Transverse colon (tissue), 4 donors: ENCODE measurements around the gene DST. TPM values are rescaled to one million over a fixed set of nuclear protein-coding genes. Genes with fewer than 3 reads are reported as not detected.

ENCODE experiments used
- DNase-seq: peaks from one replicate; pipeline ENCODE4 v3.0.0-alpha.2; 2019
- H3K27ac ChIP-seq, 4 donors: fragments of 200-600 bp; sonication (generic); 2 replicates each; pipeline ENCODE4 v1.5.1; 2016 to 2018; ENCODE audit warnings: inconsistent platforms in 4 of 4
- H3K27me3 ChIP-seq: fragments of 200-600 bp; sonication (generic); 2 replicates; pipeline ENCODE4 v1.5.1; 2017; ENCODE audit warnings: inconsistent platforms
- H3K36me3 ChIP-seq, 4 donors: fragments of 200-600 bp; sonication (generic); 2 replicates each; pipeline ENCODE4 v1.5.1; 2017 to 2019; ENCODE audit warnings: inconsistent platforms in 4 of 4
- H3K4me1 ChIP-seq, 4 donors: fragments of 200-600 bp; sonication (generic); 2 replicates each; pipeline ENCODE4 v1.5.1; 2017 to 2020; ENCODE audit warnings: inconsistent platforms in 4 of 4
- H3K4me3 ChIP-seq, 4 donors: fragments of 200-600 bp; sonication (generic); 1 replicate in 1 of 4; 2 replicates in 3 of 4; pipeline versions ENCODE4 v1.5.1 to v1.6.1; 2017 to 2019; ENCODE audit warnings: inconsistent platforms in 4 of 4
- H3K9me3 ChIP-seq, 2 donors: fragments of 200-600 bp; sonication (generic); 2 replicates each; pipeline ENCODE4 v1.5.1; 2017 to 2019; ENCODE audit warnings: inconsistent platforms in 2 of 2
- EP300 ChIP-seq: sonication (generic); formaldehyde crosslinking; IDR thresholded peaks from one replicate; pipeline ENCODE4 v1.6.1; 2017; ENCODE audit warnings: antibody characterized with exemption, low read depth
- POLR2A ChIP-seq: fragments of 450-650 bp; IDR thresholded peaks from one replicate; pipeline ENCODE4 v1.6.1; 2016; ENCODE audit warnings: antibody characterized with exemption, mild to moderate bottlenecking, moderate library complexity
- POLR2AphosphoS5 ChIP-seq, 3 donors: sonication (generic); formaldehyde crosslinking; IDR thresholded peaks; one replicate each; pipeline ENCODE4 v1.6.1; 2016; ENCODE audit warnings: antibody characterized with exemption in 3 of 3
- WGBS, 2 donors: methylation state at CpG; one replicate each; pipeline ENCODE4 v1.1.5; 2018; ENCODE audit warnings: low coverage in 1 of 2; 5-methylcytosine and 5-hydroxymethylcytosine counted together
- in situ Hi-C, 4 donors: fragments of 200-750 bp; cut with MboI; loops; one replicate each; pipeline versions ENCODE4 v1.15.0 to v1.15.1; 2017; ENCODE audit warnings: low sequenced_read_pairs in 3 of 4, low pct_ligation_motif_present in 1 of 4, low pct_unique_long_range_greater_than_20kb in 1 of 4
- intact Hi-C: fragments of 100-400 bp; cut with DNase I; formaldehyde crosslinking; loops from one replicate; pipeline ENCODE4 v1.15.1; 2023; ENCODE audit warnings: low total_unique reads
- total RNA-seq, 4 donors: library from RNA; depleted of rRNA; stranded (reverse); fragments of >200 nt; gene quantifications; one replicate each; pipeline ENCODE4 v1.1.0, GENCODE V29; 2016
- TF ChIP-seq, protein P1 (sequence below), 5 experiments: fragments of 200-600 bp in 3 of 5; fragments of 450-650 bp in 2 of 5; sonication (generic) in 3 of 5; IDR thresholded peaks; 1 replicate in 2 of 5; 2 replicates in 3 of 5; pipeline ENCODE4 v1.5.1; 2016 to 2017; ENCODE audit warnings: antibody characterized with exemption in 5 of 5, inconsistent platforms in 3 of 5, mild to moderate bottlenecking in 2 of 5, moderate library complexity in 1 of 5

DST gene
- total RNA-seq, 4 donors from 2014 or later = 280 to 535 (median 428) TPM

DNA sequence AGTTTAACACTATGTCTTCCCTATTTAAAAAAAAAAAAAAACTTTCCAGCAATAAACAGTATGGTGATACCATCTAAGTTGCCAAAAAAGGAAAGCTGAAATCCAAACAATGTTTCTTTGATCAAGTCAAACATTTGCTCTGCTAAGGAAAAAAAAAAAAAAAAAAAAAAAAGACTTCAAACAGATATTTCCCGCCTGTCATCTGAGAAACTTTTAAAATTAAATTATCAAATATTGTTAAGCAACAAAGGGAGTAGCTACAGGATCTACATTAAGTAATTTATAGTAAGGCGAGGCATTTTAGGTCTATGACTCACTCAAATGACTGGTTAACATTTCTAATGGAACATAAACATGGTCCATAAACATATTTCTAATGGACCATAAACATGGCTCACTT, 121.2 kb downstream of the DST start:
- TF ChIP-seq, protein P1, sequence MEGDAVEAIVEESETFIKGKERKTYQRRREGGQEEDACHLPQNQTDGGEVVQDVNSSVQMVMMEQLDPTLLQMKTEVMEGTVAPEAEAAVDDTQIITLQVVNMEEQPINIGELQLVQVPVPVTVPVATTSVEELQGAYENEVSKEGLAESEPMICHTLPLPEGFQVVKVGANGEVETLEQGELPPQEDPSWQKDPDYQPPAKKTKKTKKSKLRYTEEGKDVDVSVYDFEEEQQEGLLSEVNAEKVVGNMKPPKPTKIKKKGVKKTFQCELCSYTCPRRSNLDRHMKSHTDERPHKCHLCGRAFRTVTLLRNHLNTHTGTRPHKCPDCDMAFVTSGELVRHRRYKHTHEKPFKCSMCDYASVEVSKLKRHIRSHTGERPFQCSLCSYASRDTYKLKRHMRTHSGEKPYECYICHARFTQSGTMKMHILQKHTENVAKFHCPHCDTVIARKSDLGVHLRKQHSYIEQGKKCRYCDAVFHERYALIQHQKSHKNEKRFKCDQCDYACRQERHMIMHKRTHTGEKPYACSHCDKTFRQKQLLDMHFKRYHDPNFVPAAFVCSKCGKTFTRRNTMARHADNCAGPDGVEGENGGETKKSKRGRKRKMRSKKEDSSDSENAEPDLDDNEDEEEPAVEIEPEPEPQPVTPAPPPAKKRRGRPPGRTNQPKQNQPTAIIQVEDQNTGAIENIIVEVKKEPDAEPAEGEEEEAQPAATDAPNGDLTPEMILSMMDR (IDR thresholded peaks at IDR 0.05) = no peak
- TF ChIP-seq POLR2A (no peak), EP300 (no peak), POLR2AphosphoS5 (IDR thresholded peaks at IDR 0.05) (no peak)
- H3K36me3 ChIP-seq = peaks cover 0 to 11% (median 1%) of the 10 kb centered on the region in 4 donors
- 62 to 77% methylated on average over 2 of the region's 2 CpGs for WGBS, 2 donors
- no peak overlapping the region for H3K4me3 ChIP-seq
- no peaks in the 10 kb centered on the region for H3K27me3 ChIP-seq
- no peak for DNase-seq
- H3K4me1 ChIP-seq = peaks cover 0 to 55% (median 19%) of the 10 kb centered on the region in 4 donors
- intact Hi-C loops = no loop called here
- in situ Hi-C loops = no loop called here
- H3K9me3 ChIP-seq = no peaks in the 10 kb centered on the region
- H3K27ac ChIP-seq = peak overlapping the region; percentile 64 to 72 (median 68)

DNA sequence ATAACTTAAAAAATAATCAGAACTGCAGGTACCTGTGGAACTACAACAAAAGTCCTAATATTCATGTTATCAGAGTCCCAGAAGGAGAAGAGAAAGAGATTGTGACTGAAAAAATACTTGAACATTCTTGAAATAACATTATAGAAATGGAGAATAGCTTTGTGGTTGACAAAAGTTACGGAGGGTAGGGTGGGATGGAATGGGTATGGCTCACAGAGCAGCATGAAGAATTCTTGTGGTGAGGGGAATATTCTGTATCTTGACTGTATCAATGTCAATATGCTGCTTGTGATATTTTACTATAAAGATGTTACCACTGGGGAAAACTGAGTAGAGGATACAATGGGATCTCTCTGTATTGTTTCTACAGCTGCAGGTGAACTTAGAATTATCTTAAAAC, 122.5 kb downstream of the DST start:
- Histone ChIP-seq H3K4me1 (peaks cover 0 to 56% (median 18%) of the 10 kb centered on the region in 4 donors), H3K9me3 (no peaks in the 10 kb centered on the region), H3K36me3 (peaks cover 0 to 7% (median 0%) of the 10 kb centered on the region in 4 donors), H3K27ac (peak overlapping the region in 1 of 4 donors; percentile 65), H3K4me3 (no peak overlapping the region), H3K27me3 (no peaks in the 10 kb centered on the region)
- intact Hi-C loops = no loop called here
- 80 to 85% methylated on average over 1 of the region's 1 CpG for WGBS, 2 donors
- in situ Hi-C loops = no loop called here
- no peak for DNase-seq
- TF ChIP-seq POLR2A (no peak), POLR2AphosphoS5 (IDR thresholded peaks at IDR 0.05) (no peak), EP300 (no peak)
- TF ChIP-seq, protein P1 (IDR thresholded peaks at IDR 0.05) = no peak

DNA sequence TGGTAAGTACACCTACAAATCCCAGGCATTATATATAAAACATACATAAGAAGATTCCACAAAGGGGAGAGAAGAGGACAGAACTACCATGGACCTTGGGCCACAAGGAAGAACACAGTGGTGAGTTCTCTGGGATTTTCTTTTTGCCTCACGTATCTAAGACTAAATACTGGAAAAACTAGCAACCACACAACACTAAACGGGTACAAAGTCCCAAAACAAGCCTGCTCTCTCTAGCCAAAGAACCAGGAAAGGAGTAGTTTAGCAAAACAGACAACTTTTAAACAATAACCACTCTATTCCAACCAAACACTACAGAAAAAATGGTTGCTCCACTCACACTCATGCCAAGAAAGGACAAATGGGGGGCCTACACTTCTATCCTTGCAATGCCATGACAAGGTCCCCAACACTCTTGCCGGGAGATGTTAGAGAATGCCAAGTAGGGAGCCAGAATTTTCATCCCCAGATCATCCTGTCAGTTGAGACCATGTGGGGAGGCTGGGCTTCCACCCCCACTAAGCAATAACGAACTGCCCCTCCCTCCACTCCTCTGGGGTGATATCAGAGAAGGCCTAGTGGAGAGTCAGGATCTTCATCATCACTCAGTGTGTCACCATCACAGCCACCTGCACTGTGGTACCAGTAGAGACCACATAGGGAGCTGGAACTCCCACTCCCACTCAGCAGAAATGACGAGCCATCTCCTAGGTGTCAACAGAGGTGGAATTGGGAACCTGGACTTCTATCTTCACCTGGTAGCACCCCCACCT, 123.5 kb downstream of the DST start:
- Histone ChIP-seq H3K9me3 (no peaks in the 10 kb centered on the region), H3K27ac (peak overlapping the region; percentile 44 to 74 (median 66)), H3K27me3 (no peaks in the 10 kb centered on the region), H3K36me3 (peaks cover 0 to 7% (median 0%) of the 10 kb centered on the region in 4 donors), H3K4me3 (no peak overlapping the region), H3K4me1 (peaks cover 0 to 60% (median 24%) of the 10 kb centered on the region in 4 donors)
- intact Hi-C loops (no loop called here), in situ Hi-C loops (no loop called here)
- WGBS, 2 donors = 58 to 66% methylated on average over 2 to 5 of the region's 5 CpGs
- DNase-seq = no peak
- TF ChIP-seq, protein P1 (IDR thresholded peaks at IDR 0.05) = no peak
- TF ChIP-seq EP300 (no peak), POLR2A (no peak), POLR2AphosphoS5 (IDR thresholded peaks at IDR 0.05) (no peak)

DNA sequence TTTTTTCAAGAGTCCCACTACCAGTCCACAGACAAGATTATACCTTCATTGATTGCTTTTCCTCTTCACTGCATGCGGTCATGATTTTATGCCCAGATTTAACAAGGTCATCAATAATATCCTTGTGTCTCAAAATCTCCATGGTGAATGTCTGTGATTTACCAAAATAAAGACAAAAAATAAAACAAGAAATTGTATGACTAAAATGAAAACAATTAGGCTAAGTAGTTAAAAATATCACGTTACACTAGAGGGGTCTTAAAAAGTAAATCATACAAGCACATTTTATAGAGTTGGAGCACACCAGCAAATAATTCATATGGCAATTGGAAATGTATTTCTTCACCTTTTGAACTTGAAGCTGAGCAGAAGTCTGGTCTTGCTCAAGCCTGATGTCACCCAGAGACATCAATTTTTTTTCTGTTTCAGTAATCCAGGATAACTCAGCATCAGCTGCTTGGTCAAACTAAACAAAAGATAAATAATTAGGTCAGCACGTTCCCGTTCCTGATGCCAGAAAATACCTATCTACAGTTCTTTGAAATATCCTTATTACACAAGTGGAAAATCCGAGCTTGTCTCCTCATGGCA, 125.4 kb downstream of the DST start:
- Histone ChIP-seq H3K9me3 (no peaks in the 10 kb centered on the region), H3K27me3 (no peaks in the 10 kb centered on the region), H3K4me3 (no peak overlapping the region), H3K27ac (peak overlapping the region; percentile 59 to 74 (median 66)), H3K36me3 (peaks cover 0 to 7% (median 0%) of the 10 kb centered on the region in 4 donors), H3K4me1 (peaks cover 0 to 55% (median 20%) of the 10 kb centered on the region in 4 donors)
- 47 to 68% methylated on average over 5 of the region's 5 CpGs for WGBS, 2 donors
- TF ChIP-seq, protein P1 (IDR thresholded peaks at IDR 0.05) = no peak
- TF ChIP-seq POLR2A = no peak
- TF ChIP-seq POLR2AphosphoS5 (IDR thresholded peaks at IDR 0.05) = peak; percentile 78 to 89 (median 87)
- TF ChIP-seq EP300 = peak; percentile 87
- intact Hi-C loops (no loop called here), in situ Hi-C loops (no loop called here)
- no peak for DNase-seq
